Colonic mucosa (tissue), 4 donors: Measurements from ENCODE around the gene HAUS1. TPM values are rescaled to one million over a fixed set of nuclear protein-coding genes. Genes with fewer than 3 reads are reported as not detected.
A peak's percentile ranks its signal among the peaks of the same experiment; 100 is the strongest.

Experiments
- DNase-seq: peaks from one replicate; pipeline ENCODE4 v3.0.0-alpha.2; 2020
- H3K27ac ChIP-seq: fragments of 200-600 bp; one replicate; pipeline ENCODE4 v1.8.0; 2021
- H3K27me3 ChIP-seq: fragments of 200-600 bp; one replicate; pipeline ENCODE4 v1.8.0; 2021
- H3K36me3 ChIP-seq: fragments of 200-600 bp; one replicate; pipeline ENCODE4 v1.8.0; 2021
- H3K4me1 ChIP-seq: fragments of 200-600 bp; one replicate; pipeline ENCODE4 v1.8.0; 2021; ENCODE audit warnings: mild to moderate bottlenecking
- H3K4me3 ChIP-seq: fragments of 200-600 bp; one replicate; pipeline ENCODE4 v1.8.0; 2021
- H3K9ac ChIP-seq, 2 donors: one replicate each; pipeline ENCODE4 v1.7.0; 2013; ENCODE audit warnings: control low read depth in 2 of 2, low read depth in 2 of 2, low read length in 2 of 2
- H3K9me3 ChIP-seq: fragments of 200-600 bp; one replicate; pipeline ENCODE4 v1.8.0; 2021
- intact Hi-C: fragments of 100-400 bp; cut with DNase I; formaldehyde crosslinking; loops from one replicate; pipeline ENCODE4 v1.14.1; 2022
- total RNA-seq, 2 donors: library from RNA; stranded (reverse); fragmentation: NEBNext Ultra II Directional in 1 of 2; extraction: Animal tissue kit (Norgen Biotek cat#: 25700) in 1 of 2; gene quantifications; one replicate each; pipeline ENCODE4 v1.2.1, GENCODE V29; 2021
- TF ChIP-seq, protein P1 (sequence below): fragments of 200-600 bp; IDR thresholded peaks from one replicate; pipeline ENCODE4 v1.8.0; 2022; ENCODE audit warnings: antibody characterized with exemption, mild to moderate bottlenecking
- donor health status: healthy.
- donor health status: DM: no; HTN: no; CAD: no.
- donor health status: DM: no; HTN: no; CAD: no.

HAUS1 gene
- total RNA-seq, 2 donors from 2014 or later = 17.1 to 24.6 TPM

DNA sequence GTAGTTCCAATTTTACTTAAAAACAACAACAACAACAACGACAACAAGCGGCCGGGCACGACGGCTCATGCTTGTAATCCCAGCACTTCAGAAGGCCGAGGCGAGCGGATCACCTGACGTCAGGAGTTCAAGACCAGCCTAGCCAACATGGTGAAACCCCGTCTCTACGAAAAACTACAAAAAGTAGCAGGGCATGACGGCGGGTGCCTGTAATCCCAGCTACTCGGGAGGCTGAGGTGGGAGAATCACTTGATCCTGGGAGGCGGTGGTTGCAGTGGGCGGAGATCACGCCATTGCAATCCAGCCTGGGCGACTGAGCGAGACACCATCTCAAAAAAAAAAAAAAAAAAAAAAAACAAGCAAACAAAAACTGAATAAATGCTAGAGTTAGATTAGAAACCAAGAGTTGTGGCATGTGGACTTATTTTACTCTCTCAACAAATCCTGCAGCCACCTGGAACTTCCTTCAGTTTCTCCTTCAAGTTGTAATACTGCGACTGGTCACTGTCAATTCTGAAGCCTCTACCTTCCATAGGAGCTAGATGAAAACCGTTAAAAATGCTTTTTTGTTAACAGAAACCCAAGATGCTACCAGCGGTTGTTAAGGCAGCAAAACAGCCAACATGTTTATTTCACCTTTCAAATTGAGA lies 7.4 kb upstream of the HAUS1 start:
- peak overlapping the region; percentile 97 for H3K4me3 ChIP-seq
- intact Hi-C loops = no loop called here
- peak overlapping the region; percentile 98 for H3K27ac ChIP-seq
- H3K9ac ChIP-seq = peak overlapping the region; percentile 47 to 96
- no peaks in the 10 kb centered on the region for H3K27me3 ChIP-seq
- H3K4me1 ChIP-seq = no peaks in the 10 kb centered on the region
- peak; percentile 41 for DNase-seq
- H3K36me3 ChIP-seq = peaks cover 4% of the 10 kb centered on the region
- H3K9me3 ChIP-seq = no peaks in the 10 kb centered on the region
- TF ChIP-seq, protein P1, sequence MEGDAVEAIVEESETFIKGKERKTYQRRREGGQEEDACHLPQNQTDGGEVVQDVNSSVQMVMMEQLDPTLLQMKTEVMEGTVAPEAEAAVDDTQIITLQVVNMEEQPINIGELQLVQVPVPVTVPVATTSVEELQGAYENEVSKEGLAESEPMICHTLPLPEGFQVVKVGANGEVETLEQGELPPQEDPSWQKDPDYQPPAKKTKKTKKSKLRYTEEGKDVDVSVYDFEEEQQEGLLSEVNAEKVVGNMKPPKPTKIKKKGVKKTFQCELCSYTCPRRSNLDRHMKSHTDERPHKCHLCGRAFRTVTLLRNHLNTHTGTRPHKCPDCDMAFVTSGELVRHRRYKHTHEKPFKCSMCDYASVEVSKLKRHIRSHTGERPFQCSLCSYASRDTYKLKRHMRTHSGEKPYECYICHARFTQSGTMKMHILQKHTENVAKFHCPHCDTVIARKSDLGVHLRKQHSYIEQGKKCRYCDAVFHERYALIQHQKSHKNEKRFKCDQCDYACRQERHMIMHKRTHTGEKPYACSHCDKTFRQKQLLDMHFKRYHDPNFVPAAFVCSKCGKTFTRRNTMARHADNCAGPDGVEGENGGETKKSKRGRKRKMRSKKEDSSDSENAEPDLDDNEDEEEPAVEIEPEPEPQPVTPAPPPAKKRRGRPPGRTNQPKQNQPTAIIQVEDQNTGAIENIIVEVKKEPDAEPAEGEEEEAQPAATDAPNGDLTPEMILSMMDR = no peak

DNA sequence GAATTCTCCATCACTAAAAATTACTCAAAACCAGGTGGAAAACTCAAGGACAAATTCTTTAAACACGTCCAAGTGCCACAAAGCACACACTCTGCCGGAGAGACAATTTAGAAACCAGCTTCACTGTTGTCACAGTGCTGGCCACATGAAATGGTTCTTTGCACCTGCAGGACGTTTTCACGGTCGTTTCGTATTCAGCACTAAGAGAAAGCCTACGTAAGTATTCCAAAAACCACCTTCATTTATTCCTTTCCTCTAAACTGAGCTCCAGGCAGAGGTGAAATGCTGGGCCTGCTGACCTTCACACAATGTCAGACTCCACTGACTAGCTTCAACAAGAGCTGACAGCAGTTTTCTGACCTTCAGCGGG lies 6.8 kb upstream of the HAUS1 start:
- TF ChIP-seq, protein P1 = no peak
- Histone ChIP-seq H3K9me3 (no peaks in the 10 kb centered on the region), H3K4me1 (no peaks in the 10 kb centered on the region), H3K36me3 (peaks cover 3% of the 10 kb centered on the region), H3K27me3 (no peaks in the 10 kb centered on the region), H3K4me3 (peak overlapping the region; percentile 97), H3K27ac (peak overlapping the region; percentile 98), H3K9ac (peak overlapping the region; percentile 94 to 96)
- no peak for DNase-seq
- intact Hi-C loops = no loop called here

DNA sequence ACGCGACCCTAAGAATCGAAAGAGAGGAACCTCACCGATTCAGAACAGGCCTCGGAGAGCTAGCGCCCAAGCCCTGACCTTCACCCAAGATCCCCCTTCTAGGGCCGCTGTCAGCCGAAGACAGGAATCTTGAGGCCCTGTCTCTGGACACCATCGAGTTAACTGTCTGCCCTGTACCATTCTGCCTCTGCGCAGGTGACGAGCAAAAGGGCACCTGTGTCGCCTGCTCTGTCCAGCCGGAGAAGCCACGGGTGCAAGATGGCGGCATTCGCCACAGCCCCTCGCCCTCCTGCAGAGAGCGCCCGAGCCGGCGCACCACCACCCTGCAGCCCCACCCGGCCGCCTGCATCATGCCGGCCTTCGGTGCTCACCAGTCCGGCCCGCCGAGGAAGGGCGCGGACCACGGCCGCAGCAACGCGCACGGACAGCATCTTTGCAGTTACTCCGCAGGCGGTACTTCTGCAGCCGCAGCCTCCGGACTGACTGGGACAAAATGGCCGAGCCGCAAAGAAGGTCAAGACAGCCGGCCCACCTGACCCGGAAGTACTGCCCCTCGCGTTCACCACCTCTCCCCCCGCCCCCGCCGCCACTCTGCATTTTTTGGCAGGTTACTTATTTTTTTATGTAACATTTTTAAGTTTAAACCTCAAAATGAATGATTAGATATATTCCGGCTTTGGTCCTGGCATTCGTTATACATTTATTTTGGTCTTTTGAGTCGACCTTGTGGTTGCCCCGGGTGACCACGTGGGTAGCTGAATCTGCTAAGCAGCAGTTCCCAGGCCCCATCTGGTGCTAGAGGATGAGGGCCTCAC lies 6.2 kb upstream of the HAUS1 start, which contains the start of gene ATP5F1A:
Gene ATP5F1A (minus strand): TSS at position 496 of the 815 bp plus-strand sequence. CDS start 65 bp downstream, at position 431.
- H3K27me3 ChIP-seq = no peaks in the 10 kb centered on the region
- H3K27ac ChIP-seq = peak within 1 kb of the TSS; percentile 98
- no peaks in the 10 kb centered on the region for H3K4me1 ChIP-seq
- peak within 1 kb of the TSS; percentile 97 for H3K4me3 ChIP-seq
- intact Hi-C loops = no loop called here
- H3K9me3 ChIP-seq = no peaks in the 10 kb centered on the region
- peak; percentile 91 for DNase-seq
- H3K36me3 ChIP-seq = peaks cover 1% of the 10 kb centered on the region
- H3K9ac ChIP-seq = peak within 1 kb of the TSS; percentile 94 to 96
- TF ChIP-seq, protein P1 = no peak

DNA sequence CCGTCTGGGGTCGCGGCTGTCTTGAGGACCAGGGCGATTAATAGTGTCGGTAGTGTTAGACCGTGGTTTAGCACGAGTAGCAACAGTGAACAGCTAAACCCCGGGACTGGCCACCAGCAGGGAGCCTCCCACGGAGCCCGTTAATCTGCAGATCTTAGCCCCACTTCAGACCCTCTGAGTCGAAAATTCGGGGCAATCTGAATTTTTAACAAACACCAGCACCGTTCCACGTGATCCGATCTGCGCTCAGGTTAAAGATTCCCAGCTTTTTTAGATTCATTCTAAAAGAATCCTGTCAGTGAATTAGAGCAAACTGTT lies 5.6 kb upstream of the HAUS1 start:
- H3K9ac ChIP-seq = peak overlapping the region in 1 of 2 donors; percentile 73

DNA sequence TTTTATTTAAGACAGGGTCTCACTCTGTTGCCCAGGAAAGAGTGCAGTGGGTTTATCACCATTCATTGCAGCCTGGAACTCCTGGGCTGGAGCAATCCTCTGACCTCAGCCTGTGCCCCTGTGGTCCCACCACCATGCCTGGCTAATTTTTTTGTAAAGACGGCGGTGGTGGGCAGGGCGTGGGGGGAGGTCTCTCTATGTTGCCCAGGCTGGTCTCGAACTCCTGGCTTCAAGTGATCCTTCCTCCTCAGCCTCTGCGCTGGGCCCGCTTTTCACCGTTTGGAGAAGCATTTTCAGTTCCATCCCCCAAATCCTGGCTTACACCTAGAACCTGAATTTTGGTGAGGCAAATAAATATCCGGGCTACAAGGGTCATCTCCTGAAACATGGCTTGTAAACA lies 4.7 kb upstream of the HAUS1 start:
- Histone ChIP-seq H3K4me1 (no peaks in the 10 kb centered on the region), H3K4me3 (no peak overlapping the region), H3K36me3 (no peaks in the 10 kb centered on the region), H3K9me3 (no peaks in the 10 kb centered on the region), H3K27me3 (no peaks in the 10 kb centered on the region), H3K9ac (no peak overlapping the region), H3K27ac (no peak overlapping the region)
- intact Hi-C loops = no loop called here
- TF ChIP-seq, protein P1 = no peak
- no peak for DNase-seq

More for the DNA sequence above, 5.6 kb upstream of the HAUS1 start:
- TF ChIP-seq, protein P1 = no peak
- no peak for DNase-seq
- H3K4me3 ChIP-seq = peak overlapping the region; percentile 97
- no peaks in the 10 kb centered on the region for H3K36me3 ChIP-seq
- no peaks in the 10 kb centered on the region for H3K4me1 ChIP-seq
- H3K27me3 ChIP-seq = no peaks in the 10 kb centered on the region
- no peaks in the 10 kb centered on the region for H3K9me3 ChIP-seq
- peak overlapping the region; percentile 98 for H3K27ac ChIP-seq
- intact Hi-C loops = no loop called here
